ENCODE measurements around the gene DNAH10.

The DNAH10 gene, protein sequence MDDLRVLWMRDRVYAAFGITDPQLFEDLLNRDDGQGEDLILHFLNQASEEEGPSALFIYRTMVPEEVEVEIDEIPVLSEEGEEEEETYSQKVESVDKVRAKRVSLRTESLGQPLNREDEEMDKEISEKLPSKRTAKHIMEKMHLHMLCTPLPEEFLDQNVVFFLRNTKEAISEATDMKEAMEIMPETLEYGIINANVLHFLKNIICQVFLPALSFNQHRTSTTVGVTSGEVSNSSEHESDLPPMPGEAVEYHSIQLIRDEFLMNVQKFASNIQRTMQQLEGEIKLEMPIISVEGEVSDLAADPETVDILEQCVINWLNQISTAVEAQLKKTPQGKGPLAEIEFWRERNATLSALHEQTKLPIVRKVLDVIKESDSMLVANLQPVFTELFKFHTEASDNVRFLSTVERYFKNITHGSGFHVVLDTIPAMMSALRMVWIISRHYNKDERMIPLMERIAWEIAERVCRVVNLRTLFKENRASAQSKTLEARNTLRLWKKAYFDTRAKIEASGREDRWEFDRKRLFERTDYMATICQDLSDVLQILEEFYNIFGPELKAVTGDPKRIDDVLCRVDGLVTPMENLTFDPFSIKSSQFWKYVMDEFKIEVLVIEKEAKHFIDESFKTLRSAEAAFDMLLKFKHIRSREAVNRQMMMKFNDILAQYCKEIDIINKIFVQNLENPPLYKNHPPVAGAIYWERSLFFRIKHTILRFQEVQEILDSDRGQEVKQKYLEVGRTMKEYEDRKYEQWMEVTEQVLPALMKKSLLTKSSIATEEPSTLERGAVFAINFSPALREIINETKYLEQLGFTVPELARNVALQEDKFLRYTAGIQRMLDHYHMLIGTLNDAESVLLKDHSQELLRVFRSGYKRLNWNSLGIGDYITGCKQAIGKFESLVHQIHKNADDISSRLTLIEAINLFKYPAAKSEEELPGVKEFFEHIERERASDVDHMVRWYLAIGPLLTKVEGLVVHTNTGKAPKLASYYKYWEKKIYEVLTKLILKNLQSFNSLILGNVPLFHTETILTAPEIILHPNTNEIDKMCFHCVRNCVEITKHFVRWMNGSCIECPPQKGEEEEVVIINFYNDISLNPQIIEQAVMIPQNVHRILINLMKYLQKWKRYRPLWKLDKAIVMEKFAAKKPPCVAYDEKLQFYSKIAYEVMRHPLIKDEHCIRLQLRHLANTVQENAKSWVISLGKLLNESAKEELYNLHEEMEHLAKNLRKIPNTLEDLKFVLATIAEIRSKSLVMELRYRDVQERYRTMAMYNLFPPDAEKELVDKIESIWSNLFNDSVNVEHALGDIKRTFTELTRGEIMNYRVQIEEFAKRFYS (N-terminal part only)

GRCh38 chr12:123761841-123762714 is at the start of gene DNAH10:
DNAH10 (plus strand) TSS chr12:123762301; CDS start chr12:123762337, 36 bp downstream.
- FAIRE-seq, result no peak
- no peak for DNase-seq (ENCODE audit: insufficient read length, low spot score)

DNA sequence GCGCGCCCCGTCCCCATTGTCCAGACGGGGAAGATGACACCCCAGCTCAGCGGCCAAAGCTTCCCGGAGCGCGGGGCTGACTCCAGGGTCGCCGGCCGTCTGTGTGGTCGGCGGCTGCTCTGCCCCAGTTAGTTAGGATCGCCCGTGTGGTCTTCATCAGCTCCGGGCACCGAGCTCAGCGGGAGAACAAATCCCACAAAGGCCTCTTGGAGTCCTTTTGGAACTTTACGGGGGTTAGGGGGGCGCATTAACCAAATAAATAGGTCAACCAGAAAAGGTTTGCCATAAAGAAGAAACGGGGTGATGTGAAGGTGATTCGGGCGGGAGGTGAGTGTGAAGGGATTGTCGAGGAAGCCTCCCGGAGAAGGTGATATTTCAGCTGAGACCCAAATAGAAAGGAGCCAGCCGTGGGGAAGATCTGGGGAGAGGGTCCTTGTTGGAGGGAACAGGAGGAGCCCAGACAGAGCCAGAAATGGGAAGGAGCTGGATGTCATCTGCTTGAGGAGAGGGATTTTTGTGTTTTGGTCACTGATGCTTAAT is 49.3 kb upstream of the DNAH10 start:
- TF ChIP-seq, protein P1, sequence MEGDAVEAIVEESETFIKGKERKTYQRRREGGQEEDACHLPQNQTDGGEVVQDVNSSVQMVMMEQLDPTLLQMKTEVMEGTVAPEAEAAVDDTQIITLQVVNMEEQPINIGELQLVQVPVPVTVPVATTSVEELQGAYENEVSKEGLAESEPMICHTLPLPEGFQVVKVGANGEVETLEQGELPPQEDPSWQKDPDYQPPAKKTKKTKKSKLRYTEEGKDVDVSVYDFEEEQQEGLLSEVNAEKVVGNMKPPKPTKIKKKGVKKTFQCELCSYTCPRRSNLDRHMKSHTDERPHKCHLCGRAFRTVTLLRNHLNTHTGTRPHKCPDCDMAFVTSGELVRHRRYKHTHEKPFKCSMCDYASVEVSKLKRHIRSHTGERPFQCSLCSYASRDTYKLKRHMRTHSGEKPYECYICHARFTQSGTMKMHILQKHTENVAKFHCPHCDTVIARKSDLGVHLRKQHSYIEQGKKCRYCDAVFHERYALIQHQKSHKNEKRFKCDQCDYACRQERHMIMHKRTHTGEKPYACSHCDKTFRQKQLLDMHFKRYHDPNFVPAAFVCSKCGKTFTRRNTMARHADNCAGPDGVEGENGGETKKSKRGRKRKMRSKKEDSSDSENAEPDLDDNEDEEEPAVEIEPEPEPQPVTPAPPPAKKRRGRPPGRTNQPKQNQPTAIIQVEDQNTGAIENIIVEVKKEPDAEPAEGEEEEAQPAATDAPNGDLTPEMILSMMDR (IDR thresholded peaks at IDR 0.05; ENCODE audit: insufficient read depth, missing control alignments), result no peak
- DNase-seq (ENCODE audit: insufficient read length, low spot score) (no peak), FAIRE-seq (no peak)

More at GRCh38 chr12:123761841-123762714, at the start of gene DNAH10:
- TF ChIP-seq, protein P1 (IDR thresholded peaks at IDR 0.05; ENCODE audit: insufficient read depth, missing control alignments), result peak; percentile 29

- DNase-seq (ENCODE audit: insufficient read length, low spot score) (no peak), FAIRE-seq (no peak)
- TF ChIP-seq, protein P1 (IDR thresholded peaks at IDR 0.05; ENCODE audit: insufficient read depth, missing control alignments), result no peak
Measured at GRCh38 chr12:123713398-123713797, 48.7 kb upstream of the DNAH10 start.

DNA sequence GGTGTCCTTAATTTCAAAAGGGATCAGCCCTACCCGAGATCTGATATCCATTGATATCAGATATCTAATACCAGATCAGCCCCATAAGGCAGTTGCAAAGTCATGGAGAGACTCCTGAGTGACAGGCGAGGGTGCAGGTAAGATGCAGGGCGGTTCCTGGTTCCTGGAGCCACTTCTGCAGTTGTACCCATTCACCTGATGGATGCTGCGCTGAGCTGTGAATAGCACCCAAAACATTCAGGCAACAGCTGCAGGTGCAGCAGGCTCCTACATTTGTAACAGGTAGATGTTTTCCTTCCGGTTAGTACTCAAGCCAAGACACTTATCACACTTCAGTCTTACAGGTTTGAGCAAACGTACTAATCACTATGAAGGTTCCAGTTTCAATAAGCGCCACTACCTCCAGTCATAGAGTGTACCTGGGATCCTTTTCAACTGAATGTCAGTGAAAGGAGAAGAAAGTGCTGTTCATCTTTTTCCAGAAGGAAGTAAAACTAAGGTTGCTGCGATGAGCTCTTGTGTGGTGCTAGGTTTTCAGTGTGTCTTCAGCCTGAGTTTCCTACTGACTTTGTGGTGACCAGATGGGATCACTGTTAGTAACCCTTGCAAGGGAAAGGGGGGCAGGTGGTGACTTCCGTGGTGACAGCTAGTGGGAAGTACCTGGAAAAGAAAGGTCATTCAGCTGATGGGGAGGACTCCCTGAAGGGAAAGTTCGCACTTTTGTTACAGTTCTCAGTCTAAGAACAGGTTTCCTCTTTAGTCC is 48.1 kb upstream of the DNAH10 start:
- FAIRE-seq, result no peak
- DNase-seq (ENCODE audit: insufficient read length, low spot score), result no peak
- TF ChIP-seq, protein P1 (IDR thresholded peaks at IDR 0.05; ENCODE audit: insufficient read depth, missing control alignments), result no peak

DNA sequence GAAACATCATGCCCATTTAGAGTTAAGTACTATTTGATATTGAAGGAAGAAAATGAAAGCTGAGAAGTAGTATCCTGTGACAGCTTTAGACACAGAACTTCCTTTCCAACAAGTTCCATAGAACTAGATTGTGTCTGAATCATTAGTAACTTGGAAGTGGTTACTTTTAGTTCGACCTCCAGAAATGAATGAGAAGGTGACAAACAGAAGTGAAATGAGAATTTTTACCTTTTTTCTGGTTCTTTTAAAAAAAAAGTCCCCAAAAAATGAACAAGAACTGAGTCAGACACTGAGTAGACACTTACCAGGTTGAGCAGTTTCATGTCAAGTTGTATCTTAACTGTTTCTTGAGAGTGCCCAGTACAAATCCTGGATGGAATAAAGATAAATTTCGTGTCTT is 46.9 kb upstream of the DNAH10 start:
- no peak for DNase-seq (ENCODE audit: insufficient read length, low spot score)
- no peak for FAIRE-seq
- TF ChIP-seq, protein P1 (IDR thresholded peaks at IDR 0.05; ENCODE audit: insufficient read depth, missing control alignments), result no peak
